Measurements from ENCODE around the gene IER2. TPM values are rescaled to one million over a fixed set of nuclear protein-coding genes. Genes with fewer than 3 reads are reported as not detected.

The IER2 gene
- total and polyA plus RNA-seq, 2 of the 8 experiments (the other 6 are each of a cell fraction or from before 2014, with no cell fraction given): 84.5 to 138 TPM

- TF ChIP-seq JUN (IDR thresholded peaks at IDR 0.05; ENCODE audit: low read depth, low read length): no peak
- TF ChIP-seq YY1 (IDR thresholded peaks at IDR 0.05; ENCODE audit: low read depth, low read length): no peak
- no peak for TF ChIP-seq TAF7 (optimal IDR thresholded peaks at IDR 0.05; ENCODE audit: borderline replicate concordance, low read depth, low read length)
These were observed 34.3 kb upstream of the IER2 start (continued) for GRCh38 chr19:13115936-13116281.

Data from H1 (cell line).